ENCODE data around the gene RNF212.
"Not testable (repeated sequence)": the region's sequence is repeated elsewhere in the genome, so short reads cannot be mapped to it uniquely, and the experiment has no call there.

The RNF212 gene

GRCh38 chr4:1113311-1114009, at the start of gene RNF212:
TSS of gene RNF212 (minus strand) at chr4:1113564. CDS start at chr4:1113464, 100 bp downstream.
- no peak for DNase-seq

- no peak for DNase-seq
Measured at GRCh38 chr4:1160351-1160750, 47.0 kb upstream of the RNF212 start.

GRCh38 chr4:1156069-1156468, 42.7 kb upstream of the RNF212 start:
- no peak for DNase-seq

GRCh38 chr4:1155314-1155713, 42.0 kb upstream of the RNF212 start:
- no peak for DNase-seq

GRCh38 chr4:1154523-1155182, 41.3 kb upstream of the RNF212 start:
- no peak for DNase-seq

- DNase-seq, result no peak
Measured at GRCh38 chr4:1154126-1154522, 40.8 kb upstream of the RNF212 start.

- DNase-seq, result no peak
Measured at GRCh38 chr4:1153567-1154090, 40.3 kb upstream of the RNF212 start.

- no peak for DNase-seq
Measured at GRCh38 chr4:1152290-1152689, 38.9 kb upstream of the RNF212 start.

- no peak for DNase-seq
Measured at GRCh38 chr4:1151541-1151940, 38.2 kb upstream of the RNF212 start.

GRCh38 chr4:1150875-1151274, 37.5 kb upstream of the RNF212 start:
- DNase-seq, result no peak

GRCh38 chr4:1139860-1140259, 26.5 kb upstream of the RNF212 start:
- no peak for DNase-seq

GRCh38 chr4:1137850-1138249, 24.5 kb upstream of the RNF212 start:
- no peak for DNase-seq

GRCh38 chr4:1137063-1137776, 23.9 kb upstream of the RNF212 start:
- no peak for DNase-seq

GRCh38 chr4:1136048-1136447, 22.7 kb upstream of the RNF212 start:
- no peak for DNase-seq

GRCh38 chr4:1133033-1133432, 19.7 kb upstream of the RNF212 start:
- DNase-seq, result no peak

GRCh38 chr4:1130316-1131186, 17.2 kb upstream of the RNF212 start:
- DNase-seq, result peak; percentile 24

- DNase-seq, result no peak
Measured at GRCh38 chr4:1126506-1126905, 13.1 kb upstream of the RNF212 start.

- not testable (repeated sequence) for DNase-seq
Measured at GRCh38 chr4:1125466-1125865, 12.1 kb upstream of the RNF212 start.

GRCh38 chr4:1124818-1125217, 11.5 kb upstream of the RNF212 start:
- DNase-seq, result no peak

GRCh38 chr4:1122505-1122904, 9.1 kb upstream of the RNF212 start:
- no peak for DNase-seq

GRCh38 chr4:1116838-1117237, 3.5 kb upstream of the RNF212 start:
- no peak for DNase-seq

- DNase-seq, result no peak
Measured at GRCh38 chr4:1115528-1116293, 2.3 kb upstream of the RNF212 start.

Measured in KG1 (cell line).